Endothelial cell of umbilical vein (primary cell): ENCODE data around the gene ACTN3.

Experiments
- CTCF ChIP-seq, 2 donors: IDR thresholded peaks; 1 replicate in 1 of 2; 2 replicates in 1 of 2; pipeline ENCODE4 v1.5.1; 2011; ENCODE audit warnings: low read length in 2 of 2, mild to moderate bottlenecking in 2 of 2, moderate library complexity in 2 of 2, control low read depth in 1 of 2, inconsistent platforms in 1 of 2, low read depth in 1 of 2; ENCODE audit not compliant: insufficient read depth in 1 of 2; ENCODE audit errors: extremely low read depth in 1 of 2
- EZH2 ChIP-seq: IDR thresholded peaks from 2 replicates; pipeline ENCODE4 v1.6.1; 2012; ENCODE audit warnings: borderline replicate concordance, low read depth, mild to moderate bottlenecking, moderate library complexity, low read length, inconsistent platforms; ENCODE audit not compliant: severe bottlenecking
- FOS ChIP-seq: IDR thresholded peaks from 2 replicates; pipeline ENCODE4 v1.6.1; 2011; ENCODE audit warnings: mild to moderate bottlenecking, low read length, moderate library complexity, borderline replicate concordance; ENCODE audit not compliant: insufficient read depth
- MYC ChIP-seq: IDR thresholded peaks from one replicate; pipeline ENCODE4 v1.6.1; 2011; ENCODE audit warnings: mild to moderate bottlenecking, low read depth, low read length
- POLR2A ChIP-seq: IDR thresholded peaks from 2 replicates; pipeline ENCODE4 v1.6.1; 2012; ENCODE audit warnings: low read depth, mild to moderate bottlenecking, control low read depth, low read length
- POLR2AphosphoS5 ChIP-seq: IDR thresholded peaks from 2 replicates; pipeline ENCODE4 v1.6.1; 2012; ENCODE audit warnings: low read depth, mild to moderate bottlenecking, control low read depth, low read length, moderate library complexity; ENCODE audit not compliant: insufficient read depth

GRCh38 chr11:66559866-66560676, 13.4 kb downstream of the ACTN3 start:
- TF ChIP-seq EZH2 (no peak), CTCF (IDR thresholded peaks at IDR 0.05; ENCODE audit: extremely low read depth in 1 of 2, insufficient read depth in 1 of 2, low read depth in 1 of 2, low read length in 2 of 2) (no peak), POLR2A (no peak), POLR2AphosphoS5 (no peak), MYC (no peak), FOS (no peak)
